C4-2B (cell line): ENCODE results near the gene IFNGR1.
A peak's percentile ranks its signal among the peaks of the same experiment; 100 is the strongest.

ENCODE experiments used
- ZFX ChIP-seq: fragments of 450-650 bp; IDR thresholded peaks from 2 replicates; pipeline ENCODE4 v1.6.1; 2017
- TF ChIP-seq, protein P1 (sequence below): fragments of 450-650 bp; conservative IDR thresholded peaks from 2 replicates; pipeline ENCODE4 v1.5.1; 2017; ENCODE audit warnings: mild to moderate bottlenecking

DNA sequence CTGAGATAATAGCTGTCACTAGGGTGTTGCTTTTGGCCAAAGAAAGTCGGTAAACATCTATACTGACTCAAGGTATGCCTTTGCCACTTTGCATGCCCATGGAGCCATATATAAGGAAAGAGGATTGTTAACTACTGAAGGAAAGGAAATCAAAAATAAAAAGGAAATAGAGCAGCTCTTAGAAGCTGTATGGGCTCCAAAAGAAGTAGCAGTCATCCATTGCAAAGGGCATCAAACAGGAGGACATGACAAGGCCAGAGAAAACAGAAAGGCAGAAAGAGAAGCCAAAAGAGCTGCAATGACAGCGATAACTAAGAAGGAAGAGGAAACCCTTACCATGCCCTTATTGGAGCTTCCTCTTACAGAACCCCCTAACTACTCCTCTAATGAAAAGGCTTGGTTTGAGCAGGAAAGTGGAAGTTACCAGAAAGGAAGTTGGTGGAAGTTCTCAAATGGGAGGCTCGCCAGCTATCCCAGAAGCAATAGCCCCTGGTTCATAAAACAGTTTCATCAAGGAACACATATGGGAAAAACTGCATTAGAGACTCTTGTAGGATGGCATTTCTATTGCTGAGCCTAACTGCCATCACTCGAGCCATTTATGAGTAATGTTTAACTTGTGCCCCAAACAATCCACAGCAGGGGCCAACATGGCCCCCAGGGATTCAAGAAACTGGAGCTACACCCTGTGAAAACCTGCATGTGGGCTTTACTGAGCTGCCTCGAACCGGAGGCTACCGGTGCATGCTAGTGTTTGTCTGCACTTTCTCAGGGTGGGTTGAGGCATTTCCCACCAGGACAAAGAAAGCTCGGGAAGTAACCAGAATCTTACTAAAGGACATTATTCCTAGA, 52.7 kb downstream of the IFNGR1 start:
- TF ChIP-seq, protein P1, sequence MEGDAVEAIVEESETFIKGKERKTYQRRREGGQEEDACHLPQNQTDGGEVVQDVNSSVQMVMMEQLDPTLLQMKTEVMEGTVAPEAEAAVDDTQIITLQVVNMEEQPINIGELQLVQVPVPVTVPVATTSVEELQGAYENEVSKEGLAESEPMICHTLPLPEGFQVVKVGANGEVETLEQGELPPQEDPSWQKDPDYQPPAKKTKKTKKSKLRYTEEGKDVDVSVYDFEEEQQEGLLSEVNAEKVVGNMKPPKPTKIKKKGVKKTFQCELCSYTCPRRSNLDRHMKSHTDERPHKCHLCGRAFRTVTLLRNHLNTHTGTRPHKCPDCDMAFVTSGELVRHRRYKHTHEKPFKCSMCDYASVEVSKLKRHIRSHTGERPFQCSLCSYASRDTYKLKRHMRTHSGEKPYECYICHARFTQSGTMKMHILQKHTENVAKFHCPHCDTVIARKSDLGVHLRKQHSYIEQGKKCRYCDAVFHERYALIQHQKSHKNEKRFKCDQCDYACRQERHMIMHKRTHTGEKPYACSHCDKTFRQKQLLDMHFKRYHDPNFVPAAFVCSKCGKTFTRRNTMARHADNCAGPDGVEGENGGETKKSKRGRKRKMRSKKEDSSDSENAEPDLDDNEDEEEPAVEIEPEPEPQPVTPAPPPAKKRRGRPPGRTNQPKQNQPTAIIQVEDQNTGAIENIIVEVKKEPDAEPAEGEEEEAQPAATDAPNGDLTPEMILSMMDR, result peak; percentile 51
- TF ChIP-seq ZFX, result no peak
